HG02852 (cell line): Measurements from ENCODE around the gene KRT76.

ENCODE experiments used
- ATAC-seq: cut with Tn5 transposase; IDR thresholded peaks from one replicate; pipeline ENCODE4 v1.9.1; 2021; ENCODE audit warnings: mild to moderate bottlenecking, moderate library complexity; ENCODE audit not compliant: unreplicated experiment

The KRT76 gene

DNA sequence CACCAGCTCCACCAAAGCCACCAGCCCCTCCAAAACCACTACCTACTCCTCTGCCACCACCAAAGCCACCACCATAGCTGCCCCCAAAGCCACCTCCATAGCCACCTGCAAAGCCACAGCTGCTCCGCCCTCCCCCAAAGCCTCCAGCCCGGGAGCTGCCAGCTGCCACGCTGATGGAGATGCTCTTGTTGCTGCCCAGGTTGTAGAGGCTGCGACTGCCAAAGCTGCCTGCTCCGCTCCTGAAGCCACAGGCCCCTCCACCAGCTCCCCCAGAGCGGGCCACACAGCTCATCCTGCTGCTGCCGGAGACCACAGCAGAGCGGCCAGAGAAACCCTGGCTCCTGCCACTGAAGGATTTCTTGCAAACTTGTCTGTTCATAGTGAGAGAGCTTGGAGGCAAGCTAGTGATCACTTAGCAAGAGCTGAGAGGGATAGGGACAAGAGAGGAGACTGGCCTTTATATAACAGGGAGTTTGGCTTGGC is at the start of gene KRT76:
KRT76 (minus strand) TSS at position 433 of the 483 bp plus-strand sequence; CDS start at position 379, 54 bp downstream.
- ATAC-seq: no peak

DNA sequence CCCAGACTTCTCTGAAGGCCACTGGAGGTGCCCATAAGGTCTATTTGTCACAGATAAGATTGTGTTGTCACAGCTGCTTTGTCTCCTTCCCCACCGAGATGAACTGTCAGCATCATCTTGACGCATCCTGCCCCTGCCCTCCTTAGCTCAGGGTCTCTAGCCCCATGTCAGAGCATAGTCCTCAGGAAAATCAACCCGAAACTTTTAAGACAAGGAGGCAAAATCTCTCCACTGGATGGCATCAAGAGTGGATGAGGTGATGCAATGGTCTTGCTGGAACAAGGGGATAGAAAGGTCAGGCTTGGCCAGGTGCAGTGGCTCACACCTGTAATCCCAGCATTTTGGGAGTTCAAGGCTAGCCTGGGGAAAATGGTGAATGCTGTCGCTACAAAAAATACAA is 48.8 kb upstream of the KRT76 start:
- ATAC-seq: no peak

DNA sequence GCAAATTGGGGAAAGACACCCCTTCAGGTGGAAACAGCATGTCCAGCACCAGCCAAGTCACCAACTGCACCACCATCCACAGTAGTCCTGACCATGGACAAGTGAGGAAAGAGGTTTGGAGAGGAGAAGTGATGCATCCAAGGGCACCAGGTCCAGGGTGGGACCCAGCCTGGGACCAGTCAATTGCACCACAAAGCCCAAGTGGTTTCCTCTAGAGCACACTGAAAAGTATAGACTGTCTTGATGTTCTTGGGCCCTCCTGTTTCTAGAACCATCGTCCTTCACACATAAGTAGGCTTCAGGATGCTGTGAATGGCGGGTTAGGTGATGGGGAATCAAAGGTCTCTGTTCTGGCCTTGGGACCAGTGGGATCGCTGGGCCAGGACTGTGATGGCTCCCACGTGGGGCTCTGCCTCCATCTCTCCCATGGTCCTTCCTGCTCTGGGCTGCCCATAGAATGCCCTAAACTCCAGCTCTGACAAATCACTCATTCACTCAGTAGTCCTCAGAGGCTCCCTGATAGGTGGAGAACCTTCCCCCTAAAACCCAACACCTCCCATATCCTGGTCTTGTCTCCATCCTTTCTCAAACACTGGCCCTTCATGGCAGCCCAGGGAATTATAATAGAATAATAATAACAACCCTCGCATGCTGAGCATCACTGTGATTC is 47.7 kb upstream of the KRT76 start:
- ATAC-seq: no peak

DNA sequence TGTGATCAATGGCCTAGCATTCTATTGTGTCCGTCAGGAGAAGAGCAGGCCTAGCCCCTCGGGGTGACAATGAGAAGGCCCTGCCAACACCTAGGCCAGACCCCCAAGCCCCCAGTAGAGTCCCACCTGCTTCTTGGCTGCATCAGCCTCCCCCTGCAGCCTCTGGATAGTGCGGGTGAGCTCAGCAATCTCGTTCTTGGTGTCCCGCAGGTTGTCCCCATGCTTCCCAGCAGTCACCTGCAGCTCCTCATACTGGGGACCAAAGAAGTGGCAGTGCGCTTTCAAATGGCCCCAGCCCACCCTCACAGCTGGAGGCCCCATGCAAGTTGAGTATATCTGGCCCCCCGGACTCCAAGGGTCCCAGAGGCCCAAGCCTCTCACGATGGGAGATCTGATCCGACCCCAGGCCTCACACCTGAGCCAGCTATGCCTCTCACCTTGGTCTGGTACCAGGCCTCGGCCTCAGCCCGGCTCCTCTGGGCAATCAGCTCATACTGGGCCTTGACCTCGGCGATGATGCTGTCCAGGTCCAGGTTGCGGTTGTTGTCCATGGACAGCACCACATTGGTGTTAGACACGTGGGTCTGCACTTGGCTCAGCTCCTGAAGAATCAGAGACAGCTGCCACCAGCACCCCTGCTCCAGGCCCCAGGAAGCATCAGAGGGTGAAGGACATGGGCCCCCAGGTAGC is 46.8 kb upstream of the KRT76 start:
- no peak for ATAC-seq

DNA sequence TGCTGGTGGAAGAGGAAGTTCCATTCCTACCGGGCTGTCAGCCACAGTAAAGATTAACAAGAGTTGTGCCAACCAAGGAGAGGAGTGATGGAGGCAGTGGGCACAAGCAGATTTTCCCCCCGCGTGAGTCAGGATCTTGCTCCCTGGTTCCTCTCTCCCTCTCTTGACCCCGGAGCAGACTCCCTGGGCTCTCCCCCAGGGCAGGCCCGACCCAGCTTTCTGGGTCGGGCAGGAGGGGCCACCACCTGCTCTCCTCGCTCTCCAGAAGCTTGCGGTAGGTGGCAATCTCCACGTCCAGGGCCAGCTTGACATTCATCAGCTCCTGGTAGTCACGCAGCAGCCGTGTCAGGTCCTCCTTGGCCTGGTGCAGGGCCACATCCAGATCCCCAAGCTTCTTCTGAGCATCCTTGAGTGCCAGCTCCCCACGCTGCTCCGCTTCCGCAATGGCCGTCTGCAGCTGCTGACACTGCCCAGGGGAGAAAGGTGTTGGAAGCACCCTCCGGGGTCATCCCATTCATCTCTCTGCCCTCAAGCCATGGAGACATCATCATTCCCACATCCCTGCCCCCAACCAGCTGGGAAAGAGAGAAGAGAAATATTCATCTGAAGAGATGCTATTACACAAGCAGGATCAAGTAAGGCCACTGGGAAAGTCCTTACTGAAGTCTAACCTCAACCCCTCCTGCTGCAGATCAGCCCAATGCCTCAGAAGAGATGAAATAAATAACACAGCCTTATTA is 45.8 kb upstream of the KRT76 start:
- no peak for ATAC-seq

DNA sequence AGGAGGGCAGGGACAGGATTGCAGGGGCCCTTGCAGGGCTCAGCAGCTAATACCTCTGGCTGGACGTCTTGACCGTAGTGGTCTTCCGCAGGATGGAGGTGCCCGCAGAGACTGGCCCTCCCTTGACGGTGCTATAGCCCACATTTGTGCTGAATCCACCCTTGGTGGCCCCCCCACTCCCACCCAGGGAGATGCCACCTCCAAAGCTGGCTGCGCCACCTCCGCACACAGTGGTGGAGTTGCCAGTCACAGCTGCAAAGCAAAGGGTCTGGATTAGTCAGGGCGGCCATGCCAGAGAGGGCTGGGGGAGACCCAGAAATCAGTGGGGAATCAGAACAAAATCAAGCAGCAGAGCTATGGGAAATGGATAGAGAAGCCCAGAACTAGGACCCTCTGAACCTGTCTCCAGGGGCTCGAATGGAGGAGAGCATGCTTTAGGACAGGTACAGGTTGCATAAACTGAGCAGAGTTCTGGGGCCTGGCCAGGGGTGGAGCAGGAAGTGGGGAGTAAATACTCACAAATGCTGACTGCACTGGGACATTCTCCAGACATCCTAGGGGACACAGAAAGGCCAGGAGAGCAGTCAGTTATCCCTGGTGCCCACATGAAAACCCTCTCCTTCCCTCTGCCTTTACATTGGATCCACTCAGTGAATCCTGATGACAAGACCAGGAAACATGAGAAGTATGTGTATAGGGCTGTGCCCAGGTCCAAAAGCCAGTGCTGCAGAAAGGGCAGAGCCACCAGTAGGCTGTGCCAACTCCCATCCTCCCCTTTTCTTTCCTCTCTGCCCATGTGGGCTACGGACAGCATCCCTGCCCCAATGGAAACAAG is 44.9 kb upstream of the KRT76 start:
- no peak for ATAC-seq

DNA sequence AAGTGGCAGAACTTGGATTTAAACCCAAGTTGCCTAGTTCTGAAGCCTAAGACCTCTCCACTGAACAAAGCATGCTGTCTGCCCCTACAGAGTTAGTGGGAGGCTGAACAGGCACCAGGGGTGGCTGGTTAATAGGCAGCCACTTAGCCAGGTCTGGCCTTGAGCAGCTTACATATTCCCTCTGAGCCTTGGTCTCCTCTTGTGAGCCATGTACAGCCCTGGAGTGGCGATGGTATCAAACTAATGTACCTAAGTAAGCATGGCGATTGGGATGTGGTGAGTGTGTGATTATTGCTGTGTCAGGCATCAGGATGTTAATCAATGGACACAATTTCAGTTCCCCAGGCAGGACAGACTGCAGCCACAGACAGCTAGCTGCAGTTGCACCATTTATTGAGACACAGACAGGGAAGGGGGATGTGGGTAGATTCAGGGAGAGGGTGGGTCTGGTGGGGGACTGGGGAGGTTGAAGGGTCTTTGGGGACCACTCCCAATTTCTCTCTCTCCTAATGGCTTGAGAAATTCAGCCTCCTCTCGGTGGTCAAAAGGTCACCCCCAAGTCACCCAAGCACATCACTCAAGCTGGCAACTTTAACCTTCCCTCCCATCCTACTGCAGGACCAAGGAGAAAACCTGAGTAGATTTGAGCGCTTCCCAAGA is 44.1 kb upstream of the KRT76 start:
- no peak for ATAC-seq

DNA sequence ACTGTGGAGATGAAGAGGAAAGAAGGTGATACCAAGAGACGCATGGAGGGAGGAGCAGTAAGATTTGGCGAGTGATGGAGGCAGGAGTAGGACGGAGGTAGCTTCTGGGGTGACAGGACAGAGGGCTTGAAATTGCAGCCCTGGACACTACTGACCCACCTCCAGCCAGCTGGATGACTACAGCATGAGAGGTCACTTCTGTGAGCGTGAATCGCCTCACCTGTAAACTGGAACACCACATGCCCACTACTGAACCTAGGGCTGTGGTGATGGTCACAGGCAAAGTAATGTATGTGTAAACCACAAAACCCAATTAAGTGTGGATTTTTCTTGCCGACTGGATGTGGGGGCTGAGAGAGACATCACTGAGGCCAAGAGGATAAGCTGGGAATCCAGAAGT is 43.4 kb upstream of the KRT76 start:
- no peak for ATAC-seq

DNA sequence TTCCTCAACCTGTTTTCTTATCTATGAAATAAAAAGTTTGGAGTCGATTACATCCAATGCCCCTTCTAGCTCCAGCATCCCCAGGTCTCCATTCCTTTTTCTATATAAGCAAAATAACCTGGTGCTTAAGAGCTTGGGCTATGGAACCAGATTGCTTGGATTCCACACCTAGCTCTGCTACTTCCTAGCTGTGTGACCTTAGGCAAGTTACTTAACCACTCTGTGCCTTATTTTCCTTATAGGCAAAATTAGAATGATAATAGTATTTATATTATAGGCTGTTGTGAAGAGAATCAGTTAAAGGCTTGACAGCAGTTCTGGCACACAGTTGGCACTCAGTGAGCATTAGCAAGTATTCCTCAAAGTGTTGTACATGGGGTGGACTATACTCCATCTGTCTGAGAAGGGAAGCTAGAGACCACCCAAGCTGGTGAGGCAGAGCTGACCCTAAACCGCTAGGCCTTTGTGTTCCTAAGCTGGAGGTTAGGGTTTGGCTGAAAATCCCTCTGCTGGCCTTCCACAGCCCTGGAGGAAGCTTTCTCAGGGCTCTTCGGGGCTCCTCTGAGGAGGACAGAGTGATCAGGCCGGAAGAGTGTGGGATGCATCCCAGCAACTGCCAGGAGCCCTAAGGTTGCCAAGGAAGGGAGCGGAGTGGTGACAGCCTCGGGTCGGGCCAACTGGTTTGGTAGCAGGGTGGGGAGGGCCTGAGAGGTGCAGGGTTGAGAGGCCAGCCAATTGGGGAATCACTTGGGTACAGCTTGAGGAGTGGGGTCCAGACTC is 42.8 kb upstream of the KRT76 start:
- ATAC-seq: no peak

DNA sequence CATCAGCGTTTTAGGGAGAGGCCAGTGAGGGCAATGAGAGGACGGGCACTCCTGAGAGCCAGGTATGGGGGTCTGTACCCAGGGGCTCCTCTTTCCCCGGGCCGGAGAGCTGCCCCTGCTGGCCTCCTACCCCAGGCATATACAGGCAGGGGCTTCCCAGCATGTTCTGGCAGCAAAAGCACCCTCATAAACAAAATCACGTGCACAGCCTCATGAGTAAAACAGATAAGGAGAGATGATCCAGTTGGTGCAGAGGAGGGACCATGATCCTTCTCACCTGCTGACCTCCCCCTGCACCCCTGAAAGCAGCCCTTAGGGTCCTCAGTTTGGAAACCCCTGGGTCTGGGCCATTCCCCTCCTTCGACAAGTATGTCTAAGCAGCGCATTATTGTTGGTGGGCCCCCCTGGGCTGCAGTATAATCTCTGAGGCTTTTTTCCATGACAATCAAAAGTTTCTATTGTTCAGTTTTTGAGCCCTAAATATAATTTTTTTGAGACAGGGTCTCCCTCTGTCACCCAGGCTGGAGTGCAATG is 41.8 kb upstream of the KRT76 start:
- no peak for ATAC-seq

DNA sequence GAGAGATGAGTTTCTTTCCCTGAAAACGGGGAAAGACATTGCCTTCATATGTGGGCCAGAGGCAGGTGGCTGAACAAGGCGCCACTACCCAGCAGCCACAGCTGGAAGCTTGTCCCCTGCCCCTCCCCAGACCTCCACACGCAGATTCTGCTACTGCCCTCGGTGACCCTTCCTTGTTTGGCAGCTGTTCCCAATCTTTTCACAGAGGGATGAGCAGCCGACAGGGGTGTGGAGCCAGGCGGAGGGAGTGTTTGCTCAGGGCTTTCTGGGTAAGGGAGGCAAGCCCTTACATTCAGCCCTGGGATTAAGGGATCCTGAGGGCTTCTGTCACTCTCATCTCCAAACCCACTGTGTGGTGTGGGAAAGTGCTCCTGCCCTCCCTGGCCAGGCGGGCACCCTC is 41.2 kb upstream of the KRT76 start:
- no peak for ATAC-seq

DNA sequence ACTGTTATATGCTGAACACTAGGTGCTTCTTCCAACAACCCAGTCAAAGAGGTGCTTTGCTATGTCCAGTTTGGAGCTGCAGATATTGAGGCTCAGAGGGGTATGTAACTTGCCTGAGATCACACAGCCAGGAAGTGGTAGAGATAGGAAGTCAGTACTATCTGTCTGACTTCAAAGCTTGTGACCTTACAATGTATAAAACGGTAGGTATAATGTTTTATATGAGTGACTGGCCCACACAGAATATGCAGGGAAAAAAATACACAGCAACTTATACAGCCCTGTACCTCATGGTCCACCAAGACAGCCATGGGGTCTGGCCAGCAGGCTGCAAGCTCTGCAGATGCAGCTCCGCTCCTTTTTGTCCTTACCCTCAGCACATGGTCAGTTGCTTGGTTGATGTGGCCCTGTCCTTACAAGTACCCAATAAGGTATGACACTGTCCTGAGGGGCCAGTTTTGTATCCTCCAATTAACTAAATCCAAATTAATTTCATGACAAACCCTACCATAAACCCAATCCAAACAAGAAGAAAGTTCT is 40.6 kb upstream of the KRT76 start:
- ATAC-seq: no peak

DNA sequence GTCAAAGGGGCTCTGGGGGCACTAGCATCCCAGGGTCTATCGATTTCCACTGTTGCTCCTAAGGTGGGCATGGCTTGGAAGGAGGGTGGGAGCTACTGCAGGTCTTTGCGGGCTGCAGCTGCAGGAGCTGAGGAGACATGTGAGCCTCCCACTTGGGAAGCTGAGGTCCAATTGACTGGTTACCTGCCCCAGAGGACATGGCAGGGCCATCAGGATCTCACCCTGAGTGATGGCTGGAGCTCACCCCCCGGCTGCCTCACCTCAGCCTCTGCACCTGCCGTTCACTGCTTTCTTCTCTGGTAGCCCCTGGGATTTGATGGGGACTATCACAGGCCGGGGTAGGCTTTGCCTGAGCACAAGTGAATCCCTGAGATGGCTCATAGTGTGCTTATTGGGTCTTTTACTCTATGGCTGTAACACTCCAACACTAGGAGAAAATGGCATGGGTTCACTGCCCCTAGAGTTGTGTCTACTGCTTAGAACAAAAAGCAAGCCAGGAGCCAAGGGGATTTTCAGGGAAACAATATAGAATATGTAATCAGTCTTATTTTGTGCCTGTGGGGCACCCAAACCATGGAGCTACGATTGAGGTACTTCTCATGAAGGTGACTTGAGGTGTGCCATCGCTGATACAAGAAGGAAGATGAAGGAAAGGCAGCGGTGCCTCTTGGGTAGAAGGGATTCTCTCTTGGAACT is 40.0 kb upstream of the KRT76 start:
- no peak for ATAC-seq

DNA sequence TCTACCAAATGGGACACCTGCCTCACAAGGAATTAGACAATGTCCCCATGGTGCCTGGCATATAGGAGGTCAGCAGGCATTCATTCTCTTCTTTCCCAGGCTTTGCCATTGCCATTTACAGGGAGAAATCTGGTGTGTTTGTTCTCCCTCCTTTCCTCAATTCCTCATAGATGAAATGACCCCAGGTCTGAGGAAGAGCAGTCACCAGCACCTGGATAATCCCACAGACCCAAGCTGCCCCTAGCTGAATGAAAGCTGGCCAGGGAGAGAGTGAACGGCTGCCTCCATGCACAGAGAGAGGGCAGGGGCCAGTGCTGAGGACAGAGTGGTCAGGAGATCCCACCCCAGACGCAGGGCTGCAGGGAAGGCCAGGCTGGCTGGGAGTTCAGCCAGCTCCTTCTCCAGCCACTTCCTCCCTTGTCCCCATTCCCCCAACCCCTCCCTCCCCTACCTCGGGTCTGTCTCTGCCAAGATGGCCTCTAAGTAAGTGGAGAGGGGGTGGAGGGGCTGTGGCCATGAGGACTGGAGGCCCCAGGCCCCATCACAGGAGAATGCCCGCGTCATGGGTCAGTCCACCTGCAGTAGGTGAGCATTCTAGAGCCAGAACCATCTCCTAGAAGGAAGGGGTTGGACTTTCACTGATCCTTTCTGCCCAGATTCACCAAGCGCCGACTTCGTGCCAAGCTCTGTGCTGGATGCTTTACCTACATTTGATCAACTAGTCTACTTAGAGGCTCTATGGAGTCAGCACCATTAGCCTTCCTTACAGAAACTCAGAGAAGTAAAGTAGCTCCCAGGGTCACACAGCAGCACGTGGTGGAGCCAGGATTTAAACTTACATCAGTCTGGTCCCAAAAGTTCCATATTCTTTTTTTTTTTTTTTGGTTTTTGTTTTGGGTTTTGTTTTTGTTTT is 38.8 kb upstream of the KRT76 start:
- ATAC-seq: no peak

DNA sequence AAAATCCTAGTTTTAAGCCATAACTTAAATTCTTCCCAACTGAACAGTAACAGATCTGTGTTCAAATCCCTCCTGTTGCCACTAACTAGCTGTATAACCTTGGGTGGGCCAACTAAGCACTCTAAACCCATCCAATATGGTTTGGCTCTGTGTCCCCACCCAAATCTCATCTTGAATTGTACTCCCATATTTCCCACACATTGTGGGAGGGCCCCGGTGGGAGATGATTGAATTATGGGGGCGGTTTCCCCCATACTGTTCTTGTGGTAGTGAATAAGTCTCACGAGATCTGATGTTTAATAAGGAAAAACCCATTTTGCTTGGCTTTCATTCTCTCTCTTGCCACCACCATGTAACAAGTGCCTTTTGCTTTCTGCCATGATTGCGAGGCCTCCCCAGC is 38.0 kb upstream of the KRT76 start:
- no peak for ATAC-seq

DNA sequence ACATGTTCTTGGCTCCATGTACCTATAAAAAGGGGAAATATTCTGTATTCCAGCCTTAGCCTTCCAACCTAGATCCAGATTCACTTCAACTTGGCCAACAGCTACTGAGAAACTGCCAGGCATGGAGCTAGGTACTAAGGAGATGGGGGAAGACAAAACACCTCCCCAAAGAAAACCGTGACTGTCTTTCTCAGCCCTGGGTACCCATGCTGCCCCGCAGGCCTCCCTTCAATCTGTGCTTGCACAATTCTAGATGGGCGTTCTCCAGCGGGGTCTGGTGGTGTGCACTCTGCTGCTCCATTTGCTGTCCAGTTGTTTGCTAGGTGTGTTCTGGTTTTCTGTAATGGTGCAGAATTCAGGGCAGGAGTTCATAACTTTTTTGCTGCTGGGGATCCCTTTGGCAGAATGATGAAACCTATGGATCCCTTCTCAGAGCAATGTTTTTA is 37.6 kb upstream of the KRT76 start:
- no peak for ATAC-seq

DNA sequence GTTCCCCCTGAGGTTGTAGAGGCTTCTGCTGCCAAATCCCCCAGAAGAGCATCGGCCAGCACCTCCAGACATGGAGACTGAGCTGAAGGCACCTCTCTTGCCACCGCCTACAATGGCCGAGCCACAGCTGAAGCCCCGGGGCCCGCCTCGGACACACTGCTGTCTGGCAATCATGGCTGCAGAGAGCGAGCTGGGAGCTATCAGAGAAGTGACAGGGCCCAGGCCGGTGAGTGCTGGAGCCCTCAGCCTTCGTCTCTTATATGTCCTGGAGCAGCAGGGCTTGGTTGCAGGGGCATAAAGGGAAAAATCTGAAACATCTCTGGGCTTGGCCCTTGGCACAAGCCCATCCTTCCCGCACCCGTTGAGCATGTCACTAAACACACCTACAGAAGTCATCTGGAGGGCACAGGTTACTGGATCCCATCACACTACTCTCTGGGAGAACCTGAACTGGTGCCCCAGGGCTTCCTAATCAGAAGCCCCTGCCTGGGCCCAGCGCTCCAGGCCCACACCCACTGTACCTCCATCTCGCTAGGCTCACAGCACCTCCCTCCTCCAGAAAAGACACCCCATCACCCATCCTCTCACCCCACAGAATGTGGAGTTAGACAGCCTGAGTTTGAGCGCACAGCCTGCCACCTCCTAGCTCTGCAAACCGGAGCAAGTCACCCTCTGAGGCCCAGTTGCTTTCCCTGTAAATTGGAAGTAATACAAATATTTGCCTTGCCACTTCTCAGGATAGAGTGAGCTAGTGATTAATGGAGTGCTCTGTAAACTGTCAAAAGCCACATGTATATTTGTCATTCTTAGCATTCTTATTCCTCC is 37.0 kb upstream of the KRT76 start, which contains the start of gene KRT4:
KRT4 (minus strand) TSS at position 232 of the 825 bp plus-strand sequence; CDS start at position 174, 58 bp downstream.
- no peak for ATAC-seq
